H1 (cell line): ENCODE measurements around the gene HMGB3. TPM values are rescaled to one million over a fixed set of nuclear protein-coding genes. Genes with fewer than 3 reads are reported as not detected.

Experiments used
- CTCF ChIA-PET: fragments of 300-600 bp; sonication (Branson Sonifier 250); formaldehyde crosslinking; loops from one replicate; lab custom pipeline; 2021; ENCODE audit not compliant: partially characterized antibody; lab: Charles Lee
- POLR2A ChIA-PET: fragments of 300-600 bp; sonication (Branson Sonifier 250); formaldehyde crosslinking; loops from one replicate; lab custom pipeline; 2021; ENCODE audit warnings: inconsistent platforms; ENCODE audit not compliant: partially characterized antibody; lab: Charles Lee
- DNase-seq, 2 experiments: peaks; one replicate each; pipeline versions ENCODE4 v3.0.0 to v3.0.0-alpha.2; 2010 to 2022; ENCODE audit warnings: low spot score in 2 of 2, low read depth in 1 of 2, mixed read lengths in 1 of 2
- FAIRE-seq: peaks from 2 replicates; lab custom pipeline; 2011; peaks lifted over from hg19 to GRCh38; lab: Jason Lieb, UNC
- H2AFZ ChIP-seq: 2 replicates; pipeline ENCODE4 v1.8.1; 2012; ENCODE audit warnings: low read length, inconsistent platforms
- H2AK5ac ChIP-seq: 2 replicates; pipeline ENCODE4 v1.6.1; 2013; ENCODE audit warnings: low read depth, low read length
- H2BK120ac ChIP-seq: replicated peaks from 2 replicates; pipeline ENCODE3; 2013; ENCODE audit warnings: low read depth, low read length, inconsistent platforms
- H2BK12ac ChIP-seq: 2 replicates; pipeline ENCODE4 v1.6.1; 2013; ENCODE audit warnings: low read depth, low read length
- H2BK15ac ChIP-seq: 2 replicates; pipeline ENCODE4 v1.6.1; 2013; ENCODE audit warnings: low read length
- H2BK20ac ChIP-seq: 2 replicates; pipeline ENCODE4 v1.6.1; 2013; ENCODE audit warnings: low read length
- H2BK5ac ChIP-seq: 2 replicates; pipeline ENCODE4 v1.6.1; 2013; ENCODE audit warnings: low read depth, low read length
- H3K14ac ChIP-seq: 2 replicates; pipeline ENCODE4 v1.6.1; 2013; ENCODE audit warnings: inconsistent platforms; ENCODE audit not compliant: insufficient read length
- H3K18ac ChIP-seq: 2 replicates; pipeline ENCODE4 v1.6.1; 2013; ENCODE audit warnings: low read length; ENCODE audit errors: extremely low read depth
- H3K23ac ChIP-seq: 2 replicates; pipeline ENCODE4 v1.6.1; 2013; ENCODE audit warnings: inconsistent platforms; ENCODE audit not compliant: insufficient read length
- H3K23me2 ChIP-seq: 2 replicates; pipeline ENCODE4 v1.6.1; 2013; ENCODE audit warnings: low read depth, low read length
- H3K27ac ChIP-seq: 2 replicates; pipeline ENCODE4 v1.6.1; 2011; ENCODE audit warnings: low read depth, low read length, inconsistent platforms
- H3K27me3 ChIP-seq, 4 experiments: replicated peaks in 1 of 4; 1 replicate in 1 of 4; 2 replicates in 3 of 4; pipeline versions ENCODE4 v1.6.1 to v1.8.1; 2011 to 2013; ENCODE audit warnings: low read length in 3 of 4, mild to moderate bottlenecking in 3 of 4, inconsistent platforms in 2 of 4, mixed read lengths in 2 of 4, moderate library complexity in 1 of 4; ENCODE audit not compliant: control insufficient read depth in 3 of 4, insufficient read depth in 3 of 4; ENCODE audit errors: extremely low read depth in 1 of 4
- H3K36me3 ChIP-seq, 4 experiments: 2 replicates each; pipeline versions ENCODE4 v1.6.1 to v1.8.1; 2011 to 2013; ENCODE audit warnings: mild to moderate bottlenecking in 4 of 4, low read length in 3 of 4, moderate library complexity in 2 of 4, control low read depth in 1 of 4, inconsistent platforms in 1 of 4; ENCODE audit not compliant: insufficient read depth in 4 of 4, control insufficient read depth in 2 of 4
- H3K4ac ChIP-seq: replicated peaks from 2 replicates; pipeline ENCODE3; 2013; ENCODE audit warnings: low read length, low read depth, mixed read lengths, inconsistent platforms; ENCODE audit not compliant: insufficient read length
- H3K4me1 ChIP-seq, 4 experiments: replicated peaks in 1 of 4; 1 replicate in 1 of 4; 2 replicates in 3 of 4; pipeline versions ENCODE4 v1.6.1 to v1.8.1; 2011 to 2013; ENCODE audit warnings: low read length in 3 of 4, inconsistent platforms in 2 of 4, mixed read lengths in 1 of 4; ENCODE audit not compliant: insufficient read depth in 4 of 4, control insufficient read depth in 3 of 4
- H3K4me2 ChIP-seq, 2 experiments: 2 replicates each; pipeline versions ENCODE4 v1.6.1 to v1.8.1; 2011 to 2013; ENCODE audit warnings: low read depth in 2 of 2, low read length in 2 of 2, control low read depth in 1 of 2, inconsistent platforms in 1 of 2, mild to moderate bottlenecking in 1 of 2; ENCODE audit not compliant: insufficient read depth in 1 of 2
- H3K4me3 ChIP-seq, 4 experiments: fragments of 200-600, 300-600 bp in 1 of 4; sonication (generic), shearing (Covaris generic), sonication (Bioruptor Twin) in 1 of 4; 2 replicates each; pipeline versions ENCODE4 v1.5.1 to v1.8.1; 2011 to 2016; ENCODE audit warnings: low read length in 4 of 4, low read depth in 3 of 4, control low read depth in 2 of 4, inconsistent platforms in 2 of 4, mild to moderate bottlenecking in 2 of 4, mixed read lengths in 1 of 4, moderate library complexity in 1 of 4; ENCODE audit not compliant: insufficient read depth in 2 of 4; ENCODE audit errors: extremely low read depth in 1 of 4
- H3K56ac ChIP-seq: replicated peaks from 2 replicates; pipeline ENCODE3; 2013; ENCODE audit warnings: low read depth, mild to moderate bottlenecking, mixed read lengths, low read length, inconsistent platforms; ENCODE audit not compliant: insufficient read length
- H3K79me1 ChIP-seq: 2 replicates; pipeline ENCODE4 v1.6.1; 2013; ENCODE audit warnings: low read depth, low read length, control low read depth
- H3K79me2 ChIP-seq, 2 experiments: 2 replicates each; pipeline versions ENCODE4 v1.6.1 to v1.8.1; 2012 to 2013; ENCODE audit warnings: low read length in 2 of 2, mild to moderate bottlenecking in 2 of 2, inconsistent platforms in 1 of 2; ENCODE audit not compliant: insufficient read depth in 2 of 2, control insufficient read depth in 1 of 2
- H3K9ac ChIP-seq, 4 experiments: replicated peaks in 1 of 4; 1 replicate in 1 of 4; 2 replicates in 3 of 4; pipeline versions ENCODE4 v1.6.1 to v1.8.1; 2011 to 2013; ENCODE audit warnings: low read depth in 3 of 4, low read length in 3 of 4, control low read depth in 2 of 4, mild to moderate bottlenecking in 2 of 4, moderate library complexity in 2 of 4, inconsistent platforms in 1 of 4; ENCODE audit errors: extremely low read depth in 1 of 4
- H3K9me3 ChIP-seq, 2 experiments: 2 replicates each; pipeline versions ENCODE4 v1.6.1 to v1.8.1; 2012 to 2013; ENCODE audit warnings: mild to moderate bottlenecking in 2 of 2, moderate library complexity in 2 of 2, control low read depth in 1 of 2, inconsistent platforms in 1 of 2, low read depth in 1 of 2, low read length in 1 of 2, mixed read lengths in 1 of 2; ENCODE audit not compliant: insufficient read depth in 2 of 2
- H4K20me1 ChIP-seq, 2 experiments: replicated peaks in 1 of 2; 2 replicates each; pipeline versions ENCODE3 to v1.8.1; 2011 to 2013; ENCODE audit warnings: inconsistent platforms in 2 of 2, low read length in 2 of 2, mild to moderate bottlenecking in 1 of 2; ENCODE audit not compliant: insufficient read depth in 2 of 2, control insufficient read depth in 1 of 2
- H4K5ac ChIP-seq: 2 replicates; pipeline ENCODE4 v1.6.1; 2013; ENCODE audit warnings: low read length, low read depth, mixed read lengths, inconsistent platforms; ENCODE audit not compliant: insufficient read length
- H4K8ac ChIP-seq: 2 replicates; pipeline ENCODE4 v1.8.0; 2013; ENCODE audit warnings: mild to moderate bottlenecking, moderate library complexity, low read length, inconsistent platforms; ENCODE audit not compliant: insufficient read depth; ENCODE audit errors: extremely low read depth
- H4K91ac ChIP-seq: replicated peaks from 2 replicates; pipeline ENCODE3; 2013; ENCODE audit warnings: low read length, mixed read lengths, inconsistent platforms; ENCODE audit not compliant: insufficient read length
- ATF2 ChIP-seq: IDR thresholded peaks from 2 replicates; pipeline ENCODE4 v1.6.1; 2012; ENCODE audit warnings: low read length, inconsistent platforms
- BCL11A ChIP-seq, 2 experiments: IDR thresholded peaks; one replicate each; pipeline ENCODE4 v1.6.1; 2011; ENCODE audit warnings: low read depth in 2 of 2, low read length in 2 of 2, mild to moderate bottlenecking in 2 of 2
- CBX8 ChIP-seq: fragments of 300-800, 300-1000 bp; sonication (generic); IDR thresholded peaks from 2 replicates; pipeline ENCODE4 v1.7.1; 2016; ENCODE audit warnings: low read depth, low read length, borderline replicate concordance
- CEBPB ChIP-seq: IDR thresholded peaks from 2 replicates; pipeline ENCODE4 v1.6.1; 2012; ENCODE audit warnings: low read depth, low read length
- CREB1 ChIP-seq: IDR thresholded peaks from 2 replicates; pipeline ENCODE4 v1.6.1; 2012; ENCODE audit warnings: inconsistent platforms
- EP300 ChIP-seq, 2 experiments: IDR thresholded peaks; 1 replicate in 1 of 2; 2 replicates in 1 of 2; pipeline ENCODE4 v1.6.1; 2011 to 2012; ENCODE audit warnings: low read depth in 2 of 2, low read length in 2 of 2, mild to moderate bottlenecking in 2 of 2, borderline replicate concordance in 1 of 2, inconsistent platforms in 1 of 2, moderate library complexity in 1 of 2
- EZH2 ChIP-seq: fragments of 200-600 bp; sonication (generic); IDR thresholded peaks from 2 replicates; pipeline ENCODE4 v1.7.1; 2012; ENCODE audit warnings: low read depth, mild to moderate bottlenecking, moderate library complexity, low read length, inconsistent platforms; ENCODE audit not compliant: severe bottlenecking
- GTF2F1 ChIP-seq: IDR thresholded peaks from 2 replicates; pipeline ENCODE4 v1.6.1; 2012; ENCODE audit warnings: low read depth, low read length, improper control_type of control experiment, borderline replicate concordance
- JUN ChIP-seq: IDR thresholded peaks from 2 replicates; pipeline ENCODE4 v1.6.1; 2011; ENCODE audit warnings: low read depth, mild to moderate bottlenecking, improper control_type of control experiment, low read length
- KDM4A ChIP-seq: IDR thresholded peaks from one replicate; pipeline ENCODE4 v1.7.1; 2012; ENCODE audit warnings: low read depth, mild to moderate bottlenecking, moderate library complexity, low read length, inconsistent platforms; ENCODE audit not compliant: severe bottlenecking
- PHF8 ChIP-seq: fragments of 200-600 bp; sonication (generic); conservative IDR thresholded peaks from 2 replicates; pipeline ENCODE4 v1.7.1; 2012; ENCODE audit warnings: low read depth, mild to moderate bottlenecking, inconsistent platforms, low read length, moderate library complexity
- SP1 ChIP-seq: IDR thresholded peaks from 2 replicates; pipeline ENCODE4 v1.6.1; 2011; ENCODE audit warnings: low read depth, low read length
- TBP ChIP-seq: IDR thresholded peaks from 2 replicates; pipeline ENCODE4 v1.6.1; 2011; ENCODE audit warnings: low read depth, low read length, improper control_type of control experiment
- WGBS, 2 experiments: shearing (Covaris generic) in 1 of 2; methylation state at CpG; one replicate each; pipeline versions ENCODE4 v1.1.6 to v1.1.7; 2013 to 2015; ENCODE audit warnings: low lambda C conversion rate in 2 of 2, mixed read lengths in 2 of 2, inconsistent platforms in 1 of 2, low coverage in 1 of 2, missing lambda C conversion rate in 1 of 2; ENCODE audit not compliant: insufficient replicate concordance in 2 of 2, insufficient coverage in 1 of 2, insufficient read length in 1 of 2; ENCODE audit errors: extremely low coverage in 1 of 2, missing lambda C conversion rate in 1 of 2; 5-methylcytosine and 5-hydroxymethylcytosine counted together
- polyA plus RNA-seq, 7 experiments: library from polyadenylated mRNA; depleted of rRNA in 3 of 7; stranded (reverse) in 5 of 7; unstranded in 2 of 7; fragments of >200 nt in 5 of 7; fragments of 200-250 nt in 2 of 7; gene quantifications; 1 replicate in 5 of 7; 2 replicates in 1 of 7; 4 replicates in 1 of 7; pipeline versions ENCODE4 v1.2.1 to v1.2.3, GENCODE V29; 2011 to 2013; ENCODE audit warnings: missing spikeins in 2 of 7, mixed read lengths in 2 of 7
- total RNA-seq: library from RNA; stranded (reverse); fragmentation: NEBNext Ultra II Directional; extraction: Animal tissue kit (Norgen Biotek cat#: 25700); gene quantifications from 2 replicates; pipeline ENCODE4 v1.2.1, GENCODE V29; 2021

Gene HMGB3
- total and polyA plus RNA-seq, 2 of the 8 experiments (the other 6 are each of a cell fraction or from before 2014, with no cell fraction given) = 55.8 to 346 TPM

- H4K91ac ChIP-seq = no peak overlapping the region
- no peaks in the 10 kb centered on the region for H3K36me3 ChIP-seq
- no peak overlapping the region for H3K27ac ChIP-seq
- 84% methylated on average over 3 of the region's 5 CpGs; no CpG with 5 or more reads in 1 of the 2 experiments for WGBS, 2 experiments
- no peak overlapping the region for H3K23ac ChIP-seq
- H3K79me2 ChIP-seq = no peaks in the 10 kb centered on the region
- FAIRE-seq (no peak), DNase-seq (no peak)
- no peak overlapping the region for H3K4ac ChIP-seq
- no peaks in the 10 kb centered on the region for H3K23me2 ChIP-seq
- H2BK20ac ChIP-seq = no peak overlapping the region
- H2BK12ac ChIP-seq = no peak overlapping the region
- no peak overlapping the region for H2AFZ ChIP-seq
- H3K18ac ChIP-seq = no peak overlapping the region
- H2BK15ac ChIP-seq = no peak overlapping the region
- H3K9me3 ChIP-seq = no peaks in the 10 kb centered on the region
- no peak overlapping the region for H4K8ac ChIP-seq
- no peak overlapping the region for H3K14ac ChIP-seq
- H4K20me1 ChIP-seq = no peaks in the 10 kb centered on the region
- H2BK5ac ChIP-seq = no peak overlapping the region
- H2AK5ac ChIP-seq = no peak overlapping the region
- no peak overlapping the region for H3K4me2 ChIP-seq
- no peak overlapping the region for H3K56ac ChIP-seq
- ChIA-PET POLR2A (interaction anchor here (1.0 kb wide), 2 partner anchors 11 to 13 kb away, joined by 3 read pairs; no protein-coding TSS in a partner anchor), CTCF (interaction anchor here (0.8 kb wide), 1 partner anchor 229 kb away, joined by 3 read pairs; no protein-coding TSS in a partner anchor)
- no peaks in the 10 kb centered on the region for H3K4me1 ChIP-seq
- H4K5ac ChIP-seq = no peak overlapping the region
- H2BK120ac ChIP-seq = no peak overlapping the region
- H3K79me1 ChIP-seq = no peaks in the 10 kb centered on the region
- no peaks in the 10 kb centered on the region for H3K27me3 ChIP-seq
- H3K9ac ChIP-seq = no peak overlapping the region
- H3K4me3 ChIP-seq = no peak overlapping the region
- TF ChIP-seq CREB1 (no peak), CBX8 (no peak), GTF2F1 (no peak), CEBPB (no peak), KDM4A (no peak), EZH2 (no peak), EP300 (IDR thresholded peaks at IDR 0.05; ENCODE audit: borderline replicate concordance in 1 of 2, low read depth in 2 of 2, low read length in 2 of 2) (no peak), ATF2 (no peak), TBP (no peak), SP1 (no peak), JUN (no peak), PHF8 (no peak), BCL11A (IDR thresholded peaks at IDR 0.05; ENCODE audit: low read depth in 2 of 2, low read length in 2 of 2) (no peak)
Measured at GRCh38 chrX:151000861-151001331, 17.8 kb downstream of the HMGB3 start.
